Endothelial cell of umbilical vein (primary cell): ENCODE results near the gene FRMD6.

Experiments
- CTCF ChIP-seq, 2 donors: IDR thresholded peaks; 1 replicate in 1 of 2; 2 replicates in 1 of 2; pipeline ENCODE4 v1.5.1; 2011; ENCODE audit warnings: low read length in 2 of 2, mild to moderate bottlenecking in 2 of 2, moderate library complexity in 2 of 2, control low read depth in 1 of 2, inconsistent platforms in 1 of 2, low read depth in 1 of 2; ENCODE audit not compliant: insufficient read depth in 1 of 2; ENCODE audit errors: extremely low read depth in 1 of 2
- EZH2 ChIP-seq: IDR thresholded peaks from 2 replicates; pipeline ENCODE4 v1.6.1; 2012; ENCODE audit warnings: borderline replicate concordance, low read depth, mild to moderate bottlenecking, moderate library complexity, low read length, inconsistent platforms; ENCODE audit not compliant: severe bottlenecking
- FOS ChIP-seq: IDR thresholded peaks from 2 replicates; pipeline ENCODE4 v1.6.1; 2011; ENCODE audit warnings: mild to moderate bottlenecking, low read length, moderate library complexity, borderline replicate concordance; ENCODE audit not compliant: insufficient read depth

- TF ChIP-seq CTCF (IDR thresholded peaks at IDR 0.05; ENCODE audit: extremely low read depth in 1 of 2, insufficient read depth in 1 of 2, low read depth in 1 of 2, low read length in 2 of 2) (no peak), EZH2 (no peak), FOS (no peak)
These were observed 98.8 kb downstream of the FRMD6 start for GRCh38 chr14:51750542-51750941.
